ENCODE results near the gene SSH2. TPM values are rescaled to one million over a fixed set of nuclear protein-coding genes. Genes with fewer than 3 reads are reported as not detected.

SSH2 gene
- 6.0 and 8.7 TPM in 2 replicates for total RNA-seq (2016; rRNA removed; fragmentation: Illumina TruSeq; extraction: Trizol)
- total RNA-seq (2016; cell fraction: cytosol; rRNA removed; fragmentation: Illumina TruSeq; extraction: Trizol; ENCODE audit: low read depth), result 10.7 and 11.6 TPM in 2 replicates
- total RNA-seq (2016; cell fraction: insoluble cytoplasmic fraction; rRNA removed; fragmentation: Illumina TruSeq; extraction: Trizol), result 5.6 and 8.0 TPM in 2 replicates
- 6.9 and 7.9 TPM in 2 replicates for total RNA-seq (2016; cell fraction: membrane; rRNA removed; fragmentation: Illumina TruSeq; extraction: Trizol)
- total RNA-seq (2016; cell fraction: nucleus; rRNA removed; fragmentation: Illumina TruSeq; extraction: Trizol), result 10.0 and 12.7 TPM in 2 replicates
- 6.4 and 6.5 TPM in 2 replicates for polyA plus RNA-seq (2011; rRNA removed)
- polyA plus RNA-seq (2011; cell fraction: cytosol; rRNA removed), result 5.2 and 5.3 TPM in 2 replicates
- 7.3 and 7.8 TPM in 2 replicates for polyA plus RNA-seq (2011; cell fraction: nucleus; rRNA removed)
- 7.7 and 10.3 TPM in 2 replicates for polyA plus RNA-seq (2012)
- polyA plus RNA-seq (2016; cell fraction: cytosol; fragmentation: Illumina TruSeq; extraction: Trizol; ENCODE audit: low read depth), result 63.7 and 72.5 TPM in 2 replicates
- 10.0 and 11.0 TPM in 2 replicates for polyA plus RNA-seq (2016; cell fraction: insoluble cytoplasmic fraction; fragmentation: Illumina TruSeq; extraction: Trizol; ENCODE audit: low read depth)
- 41.5 and 44.7 TPM in 2 replicates for polyA plus RNA-seq (2016; cell fraction: membrane; fragmentation: Illumina TruSeq; extraction: Trizol; ENCODE audit: low read depth)
- polyA plus RNA-seq (2016; cell fraction: nucleus; fragmentation: Illumina TruSeq; extraction: Trizol; ENCODE audit: insufficient read depth, low read depth), result 12.8 and 14.3 TPM in 2 replicates
- 14.6 and 27.8 TPM in 2 replicates for polyA minus RNA-seq (2011; rRNA and poly(A)+ RNA removed; ENCODE audit: low replicate concordance)
- polyA minus RNA-seq (2011; cell fraction: cytosol; rRNA and poly(A)+ RNA removed), result 9.6 and 10.8 TPM in 2 replicates
- polyA minus RNA-seq (2011; cell fraction: nucleus; rRNA and poly(A)+ RNA removed), result 24.7 and 27.6 TPM in 2 replicates
- Bru-seq, nascent RNA, result percentile 56 among the genes with signal in this experiment
- BruChase-seq, experiment 1, labeled RNA remaining after a 6-hour chase, result percentile 66 among the genes with signal in this experiment
- percentile 58 among the genes with signal in this experiment for BruChase-seq, experiment 2, labeled RNA remaining after a 2-hour chase
- long read RNA-seq, experiment 1, partial matches to known transcripts, result 0 of 7 reads
- long read RNA-seq, experiment 1, other reads (novel, unspliced or antisense), result 2 of 7 reads
- long read RNA-seq, experiment 2, transcript SSH2-211 (2 exons, 570 nt), result major isoform, 11 of 19 reads
- long read RNA-seq, experiment 2, partial matches to known transcripts, result 0 of 19 reads
- long read RNA-seq, experiment 2, other reads (novel, unspliced or antisense), result 5 of 19 reads

GRCh38 chr17:29929533-29930408 lies at the start of gene SSH2:
SSH2 (minus strand) TSS chr17:29930228; CDS start chr17:29930000, 228 bp downstream.
- FAIRE-seq (no peak), DNase-seq (ENCODE audit: low spot score) (peak; percentile 78), ATAC-seq (peak; percentile 77)
- CTCF ChIA-PET (ENCODE audit: low intra/inter-chr PET ratio, low total read pairs), result interaction anchor here (2.5 kb wide), 1 partner anchor 123 kb away, joined by 31 read pairs; no protein-coding TSS in a partner anchor
- H3K27ac ChIP-seq (ENCODE audit: extremely low read length, insufficient read depth, low read length), result peak within 1 kb of the TSS; percentile 76
- 2% methylated on average over 14 of the region's 71 CpGs for WGBS (ENCODE audit: low lambda C conversion rate)
- intact Hi-C loops (cut with micrococcal nuclease; ENCODE audit: unreplicated experiment) (loop anchor here (5.0 to 10.0 kb wide), 2 partner anchors 37 to 165 kb away; no protein-coding TSS in a partner anchor), in situ Hi-C loops (cut with HindIII; ENCODE audit: extremely low pct_ligation_motif_present, low pct_unique_long_range_greater_than_20kb) (loop anchor here (5.0 to 10.0 kb wide), 2 partner anchors 122 to 295 kb away; no protein-coding TSS in a partner anchor)
- BruUV-seq (replicated peaks), result no TSS peak
- POLR2A ChIA-PET, result interaction anchor here (0.9 to 1.2 kb wide), 2 partner anchors 13 to 122 kb away, joined by 3 to 5 read pairs; no protein-coding TSS in a partner anchor
- peak within 1 kb of the TSS; percentile 81 to 98 (median 86) for H3K4me3 ChIP-seq (replicated peaks in 1 of 3; ENCODE audit: insufficient read depth in 1 of 3, low read depth in 2 of 3, low read length in 3 of 3)
- H2AFZ ChIP-seq (ENCODE audit: low read length), result peak within 1 kb of the TSS; percentile 94
- H3K9me3 ChIP-seq (ENCODE audit: low read length), result no peaks in the 10 kb centered on the region
- H3K79me2 ChIP-seq (ENCODE audit: insufficient read depth, low read length), result peaks cover 35% of the 10 kb centered on the region
- peak within 1 kb of the TSS; percentile 90 for H3K4me2 ChIP-seq (ENCODE audit: low read depth, low read length)
- H3K36me3 ChIP-seq (replicated peaks in 1 of 2; ENCODE audit: control insufficient read depth in 1 of 2, insufficient read depth in 2 of 2, low read length in 2 of 2), result no peaks in the 10 kb centered on the region
- peaks cover 48% of the 10 kb centered on the region for H3K4me1 ChIP-seq (ENCODE audit: insufficient read depth, low read length)
- no peaks in the 10 kb centered on the region; the same call in 1 of the 2 replicates for H4K20me1 ChIP-seq (ENCODE audit: insufficient read depth, low read length)
- H3K9ac ChIP-seq (ENCODE audit: insufficient read depth, low read depth, low read length), result peak within 1 kb of the TSS; percentile 76
- no peaks in the 10 kb centered on the region; a peak in 1 of 5 replicates for H3K27me3 ChIP-seq (ENCODE audit: control insufficient read depth in 1 of 2, insufficient read depth in 2 of 2, low read length in 2 of 2)
- TF ChIP-seq HOXA7 (CRISPR knock-in tag; IDR thresholded peaks at IDR 0.05) (no peak), CHD2 (IDR thresholded peaks at IDR 0.05; ENCODE audit: low read depth, low read length) (no peak), SMAD1 (CRISPR knock-in tag; IDR thresholded peaks at IDR 0.05; ENCODE audit: borderline replicate concordance, low read depth) (peak; percentile 28; the same call in 1 of the 2 replicates), BCL3 (CRISPR knock-in tag; IDR thresholded peaks at IDR 0.05) (peak; percentile 49; the same call in 1 of the 2 replicates), MED1 (CRISPR knock-in tag; IDR thresholded peaks at IDR 0.05) (0 out of 2 replicates have a peak, but pooled peaks have one; percentile 2), HCFC1 (IDR thresholded peaks at IDR 0.05; ENCODE audit: low read depth, low read length) (no peak), ZNF740 (CRISPR knock-in tag; IDR thresholded peaks at IDR 0.05) (peak; percentile 92), IRX3 (CRISPR knock-in tag; IDR thresholded peaks at IDR 0.05; ENCODE audit: borderline replicate concordance, low read depth) (no peak), RERE (CRISPR knock-in tag; IDR thresholded peaks at IDR 0.05; ENCODE audit: low read depth) (no peak)

Measured in HepG2 (cell line).